ENCODE results near the gene FBN2. TPM values are rescaled to one million over a fixed set of nuclear protein-coding genes. Genes with fewer than 3 reads are reported as not detected.

Gene FBN2
- total RNA-seq, 1 experiment from 2014 or later, result 0.22 TPM

GRCh38 chr5:128304088-128304487 lies 234.0 kb downstream of the FBN2 start:
- Histone ChIP-seq H4K20me1 (ENCODE audit: insufficient read depth) (no peaks in the 10 kb centered on the region), H3K4me1 (replicated peaks; ENCODE audit: insufficient read depth) (no peaks in the 10 kb centered on the region), H3K4me3 (no peak overlapping the region), H3K79me2 (ENCODE audit: low read depth) (no peaks in the 10 kb centered on the region), H3K9me2 (ENCODE audit: insufficient read depth) (no peaks in the 10 kb centered on the region; the same call in 1 of the 2 replicates), H3K27me3 (ENCODE audit: insufficient read depth, low read depth) (no peaks in the 10 kb centered on the region), H3K36me3 (ENCODE audit: low read depth) (no peaks in the 10 kb centered on the region), H3K27ac (no peak overlapping the region), H3K4me2 (no peak overlapping the region), H2AFZ (no peak overlapping the region), H3F3A (ENCODE audit: insufficient read depth, low read depth) (no peaks in the 10 kb centered on the region), H3K9me3 (ENCODE audit: insufficient read depth, low read depth) (0 out of 2 replicates have a peak, but pooled peaks cover 2% of the 10 kb centered on the region)
- no peak for DNase-seq
- intact Hi-C loops (cut with micrococcal nuclease; ENCODE audit: unreplicated experiment), result no loop called here
- TF ChIP-seq EZH2 (IDR thresholded peaks at IDR 0.05; ENCODE audit: low read depth), result no peak
- TF ChIP-seq CTCF (conservative IDR thresholded peaks at IDR 0.05), result no peak
- CTCF ChIA-PET, result no interaction called here
- no TSS peak for BruUV-seq (replicated peaks)
- POLR2A ChIA-PET (ENCODE audit: unreplicated experiment), result no interaction called here

GRCh38 chr5:128303593-128303992 lies 234.5 kb downstream of the FBN2 start:
- no peak overlapping the region for H3K27ac ChIP-seq
- no peaks in the 10 kb centered on the region for H4K20me1 ChIP-seq (ENCODE audit: insufficient read depth)
- no peaks in the 10 kb centered on the region for H3K4me1 ChIP-seq (replicated peaks; ENCODE audit: insufficient read depth)
- H3K9me2 ChIP-seq (ENCODE audit: insufficient read depth), result no peaks in the 10 kb centered on the region; the same call in 1 of the 2 replicates
- DNase-seq, result no peak
- TF ChIP-seq CTCF (conservative IDR thresholded peaks at IDR 0.05) (no peak), EZH2 (IDR thresholded peaks at IDR 0.05; ENCODE audit: low read depth) (no peak)
- no peak overlapping the region for H3K4me3 ChIP-seq
- no peaks in the 10 kb centered on the region for H3K27me3 ChIP-seq (ENCODE audit: insufficient read depth, low read depth)
- H3K9me3 ChIP-seq (ENCODE audit: insufficient read depth, low read depth), result 0 out of 2 replicates have a peak, but pooled peaks cover 2% of the 10 kb centered on the region
- H2AFZ ChIP-seq, result no peak overlapping the region
- POLR2A ChIA-PET (ENCODE audit: unreplicated experiment), result no interaction called here
- intact Hi-C loops (cut with micrococcal nuclease; ENCODE audit: unreplicated experiment), result no loop called here
- no peaks in the 10 kb centered on the region for H3K79me2 ChIP-seq (ENCODE audit: low read depth)
- H3K4me2 ChIP-seq, result no peak overlapping the region
- H3F3A ChIP-seq (ENCODE audit: insufficient read depth, low read depth), result no peaks in the 10 kb centered on the region
- BruUV-seq (replicated peaks), result no TSS peak
- H3K36me3 ChIP-seq (ENCODE audit: low read depth), result no peaks in the 10 kb centered on the region
- CTCF ChIA-PET, result no interaction called here

GRCh38 chr5:128300181-128300580 lies 237.9 kb downstream of the FBN2 start:
- intact Hi-C loops (cut with micrococcal nuclease; ENCODE audit: unreplicated experiment), result no loop called here
- Histone ChIP-seq H3K27ac (no peak overlapping the region), H3K4me1 (replicated peaks; ENCODE audit: insufficient read depth) (no peaks in the 10 kb centered on the region), H2AFZ (no peak overlapping the region), H3K27me3 (ENCODE audit: insufficient read depth, low read depth) (no peaks in the 10 kb centered on the region), H4K20me1 (ENCODE audit: insufficient read depth) (no peaks in the 10 kb centered on the region), H3K36me3 (ENCODE audit: low read depth) (no peaks in the 10 kb centered on the region), H3K4me2 (no peak overlapping the region), H3K79me2 (ENCODE audit: low read depth) (no peaks in the 10 kb centered on the region), H3K4me3 (no peak overlapping the region), H3K9me2 (ENCODE audit: insufficient read depth) (no peaks in the 10 kb centered on the region; the same call in 1 of the 2 replicates), H3F3A (ENCODE audit: insufficient read depth, low read depth) (no peaks in the 10 kb centered on the region), H3K9me3 (ENCODE audit: insufficient read depth, low read depth) (0 out of 2 replicates have a peak, but pooled peaks cover 2% of the 10 kb centered on the region)
- ChIA-PET CTCF (no interaction called here), POLR2A (ENCODE audit: unreplicated experiment) (no interaction called here)
- no peak for DNase-seq
- TF ChIP-seq CTCF (conservative IDR thresholded peaks at IDR 0.05) (no peak), EZH2 (IDR thresholded peaks at IDR 0.05; ENCODE audit: low read depth) (no peak)
- BruUV-seq (replicated peaks), result no TSS peak
